ENCODE results near the gene PLXNA4.
"Not testable (repeated sequence)": the region's sequence is repeated elsewhere in the genome, so short reads cannot be mapped to it uniquely, and the experiment has no call there.

The PLXNA4 gene, protein sequence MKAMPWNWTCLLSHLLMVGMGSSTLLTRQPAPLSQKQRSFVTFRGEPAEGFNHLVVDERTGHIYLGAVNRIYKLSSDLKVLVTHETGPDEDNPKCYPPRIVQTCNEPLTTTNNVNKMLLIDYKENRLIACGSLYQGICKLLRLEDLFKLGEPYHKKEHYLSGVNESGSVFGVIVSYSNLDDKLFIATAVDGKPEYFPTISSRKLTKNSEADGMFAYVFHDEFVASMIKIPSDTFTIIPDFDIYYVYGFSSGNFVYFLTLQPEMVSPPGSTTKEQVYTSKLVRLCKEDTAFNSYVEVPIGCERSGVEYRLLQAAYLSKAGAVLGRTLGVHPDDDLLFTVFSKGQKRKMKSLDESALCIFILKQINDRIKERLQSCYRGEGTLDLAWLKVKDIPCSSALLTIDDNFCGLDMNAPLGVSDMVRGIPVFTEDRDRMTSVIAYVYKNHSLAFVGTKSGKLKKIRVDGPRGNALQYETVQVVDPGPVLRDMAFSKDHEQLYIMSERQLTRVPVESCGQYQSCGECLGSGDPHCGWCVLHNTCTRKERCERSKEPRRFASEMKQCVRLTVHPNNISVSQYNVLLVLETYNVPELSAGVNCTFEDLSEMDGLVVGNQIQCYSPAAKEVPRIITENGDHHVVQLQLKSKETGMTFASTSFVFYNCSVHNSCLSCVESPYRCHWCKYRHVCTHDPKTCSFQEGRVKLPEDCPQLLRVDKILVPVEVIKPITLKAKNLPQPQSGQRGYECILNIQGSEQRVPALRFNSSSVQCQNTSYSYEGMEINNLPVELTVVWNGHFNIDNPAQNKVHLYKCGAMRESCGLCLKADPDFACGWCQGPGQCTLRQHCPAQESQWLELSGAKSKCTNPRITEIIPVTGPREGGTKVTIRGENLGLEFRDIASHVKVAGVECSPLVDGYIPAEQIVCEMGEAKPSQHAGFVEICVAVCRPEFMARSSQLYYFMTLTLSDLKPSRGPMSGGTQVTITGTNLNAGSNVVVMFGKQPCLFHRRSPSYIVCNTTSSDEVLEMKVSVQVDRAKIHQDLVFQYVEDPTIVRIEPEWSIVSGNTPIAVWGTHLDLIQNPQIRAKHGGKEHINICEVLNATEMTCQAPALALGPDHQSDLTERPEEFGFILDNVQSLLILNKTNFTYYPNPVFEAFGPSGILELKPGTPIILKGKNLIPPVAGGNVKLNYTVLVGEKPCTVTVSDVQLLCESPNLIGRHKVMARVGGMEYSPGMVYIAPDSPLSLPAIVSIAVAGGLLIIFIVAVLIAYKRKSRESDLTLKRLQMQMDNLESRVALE (N-terminal part only)

GRCh38 chr7:132575982-132576720 is at the start of gene PLXNA4:
Gene PLXNA4 (minus strand): TSS chr7:132576470. CDS start chr7:132508693, 67,777 bp downstream.
- peak; percentile 5 for DNase-seq

DNA sequence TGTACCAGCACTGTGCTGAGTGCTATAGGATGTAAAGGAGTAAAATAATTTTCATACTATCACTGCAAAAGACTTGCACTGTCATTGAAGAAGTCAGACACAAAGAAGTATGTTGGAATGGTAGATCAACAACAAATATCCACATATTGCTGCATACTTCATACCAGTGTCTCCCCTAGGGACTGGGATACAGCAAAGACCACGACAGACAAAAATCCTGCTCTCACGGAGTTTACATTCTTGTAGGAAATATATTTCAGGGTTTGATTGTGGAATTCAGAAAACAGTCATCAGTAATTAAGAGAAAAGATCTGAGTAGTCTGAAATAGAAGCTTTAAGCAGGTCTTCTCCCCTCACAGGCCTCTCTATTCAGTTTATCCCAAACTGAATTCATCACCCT is 49.4 kb upstream of the PLXNA4 start:
- no peak for DNase-seq

DNA sequence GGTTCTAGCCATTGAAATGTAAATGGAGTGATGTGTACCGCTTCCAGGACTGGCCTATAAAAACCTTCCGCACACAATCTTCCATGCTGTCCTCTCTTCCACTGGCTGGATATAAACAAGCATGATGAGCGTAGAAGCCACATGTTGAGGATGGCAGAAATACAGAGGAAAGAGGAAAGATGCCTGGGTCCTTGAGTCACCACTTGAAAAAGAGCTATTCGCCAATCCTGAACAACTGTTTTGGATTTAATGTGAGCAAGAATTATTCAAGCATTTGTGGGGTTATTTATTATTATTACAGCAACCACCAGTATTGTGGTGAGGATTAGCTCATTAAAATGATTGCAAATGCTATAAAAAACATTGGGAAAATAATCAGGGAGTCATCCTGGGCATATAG is 45.8 kb upstream of the PLXNA4 start:
- no peak for DNase-seq

- DNase-seq: no peak
Observed at GRCh38 chr7:132619967-132620366, 43.7 kb upstream of the PLXNA4 start.

DNA sequence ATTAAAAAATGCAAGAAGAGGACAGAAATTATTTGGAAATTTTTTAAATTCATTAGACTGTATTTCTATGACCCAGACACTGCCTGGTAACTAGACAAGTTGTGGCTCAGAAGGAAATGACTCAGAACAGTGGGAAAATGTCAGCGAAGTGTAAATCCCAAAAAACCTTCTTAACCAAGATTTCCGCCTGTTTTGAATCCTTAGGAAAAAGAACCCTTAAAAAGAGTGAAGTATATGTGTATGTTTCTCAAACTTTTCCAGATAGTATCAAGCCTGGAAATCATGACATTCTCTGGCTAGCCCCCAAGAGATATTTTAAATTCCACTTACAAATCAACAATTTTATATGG is 42.7 kb upstream of the PLXNA4 start:
- DNase-seq: no peak

DNA sequence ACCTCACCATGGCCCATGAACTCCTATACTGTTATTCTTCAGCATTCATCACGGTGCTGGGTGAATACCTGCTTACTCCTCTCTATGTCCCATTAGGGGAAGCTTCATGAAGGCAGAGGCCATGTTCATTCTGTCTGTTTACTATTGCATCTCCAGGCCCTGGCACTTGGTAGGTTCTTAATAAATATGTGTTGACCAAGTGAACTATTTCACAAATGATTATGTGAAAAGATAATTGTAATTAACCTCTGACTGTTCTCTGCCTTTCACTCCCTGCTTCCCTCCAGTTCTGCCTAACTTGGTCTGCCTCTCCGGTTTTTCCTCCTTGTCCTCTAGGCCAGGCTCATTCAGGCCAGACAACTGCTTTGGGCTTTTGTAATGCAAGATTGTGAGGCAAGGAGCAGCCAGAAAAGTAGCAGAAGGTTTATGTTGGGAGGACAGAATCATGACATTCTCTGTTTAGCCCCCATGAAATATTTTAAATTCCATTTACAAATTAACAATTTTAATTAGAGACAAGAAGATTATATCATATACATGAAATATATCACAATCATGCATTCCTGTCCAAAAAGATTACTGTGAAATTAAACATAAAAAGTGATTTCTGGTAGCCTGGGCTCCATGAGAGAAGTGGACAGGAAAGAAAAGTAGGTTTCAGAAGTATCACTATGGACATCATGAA is 42.1 kb upstream of the PLXNA4 start:
- DNase-seq: no peak

- no peak for DNase-seq
Observed at GRCh38 chr7:132614428-132615318, 38.4 kb upstream of the PLXNA4 start.

GRCh38 chr7:132613737-132614136 is 37.5 kb upstream of the PLXNA4 start:
- DNase-seq: no peak

DNA sequence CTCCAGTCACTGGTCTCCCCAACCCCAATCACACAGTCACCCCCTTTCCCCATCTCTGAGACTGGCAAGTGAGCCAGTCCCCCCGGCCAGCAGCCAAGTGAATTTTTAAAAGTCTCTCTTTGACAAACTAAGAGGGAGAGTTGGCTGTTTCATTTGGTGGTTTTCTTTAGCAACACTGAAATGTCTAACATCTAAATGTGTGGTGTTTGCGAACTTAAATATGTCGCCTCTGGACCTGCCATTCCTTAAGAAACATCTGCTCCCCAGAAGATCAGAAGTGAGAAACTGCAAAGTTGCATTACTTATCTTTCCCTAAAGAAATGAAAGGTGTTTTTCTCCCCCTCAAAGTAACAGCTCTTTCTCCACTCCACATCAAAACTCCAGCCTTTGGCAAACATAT is 34.7 kb upstream of the PLXNA4 start:
- DNase-seq: no peak

- DNase-seq: no peak
Observed at GRCh38 chr7:132609906-132610520, 33.7 kb upstream of the PLXNA4 start.

DNA sequence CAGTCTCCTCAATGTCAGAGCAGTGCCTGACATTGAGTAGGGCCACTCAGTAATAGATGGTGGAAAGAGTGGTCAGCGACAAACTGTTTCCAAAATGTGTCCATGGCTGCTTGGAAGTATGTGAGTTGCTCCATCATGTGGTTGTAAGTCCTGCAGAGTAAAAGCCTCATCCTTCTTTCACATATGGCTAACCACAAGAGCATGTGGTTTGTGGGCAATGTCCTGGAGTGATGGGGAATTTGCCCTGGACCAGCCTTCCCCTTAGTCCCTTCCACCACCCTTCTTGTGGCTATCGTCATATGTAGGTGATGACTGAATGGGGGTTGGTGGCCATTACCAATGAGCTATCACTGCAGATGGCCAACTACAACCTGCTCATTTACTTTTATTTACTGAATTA is 33.0 kb upstream of the PLXNA4 start:
- no peak for DNase-seq

DNA sequence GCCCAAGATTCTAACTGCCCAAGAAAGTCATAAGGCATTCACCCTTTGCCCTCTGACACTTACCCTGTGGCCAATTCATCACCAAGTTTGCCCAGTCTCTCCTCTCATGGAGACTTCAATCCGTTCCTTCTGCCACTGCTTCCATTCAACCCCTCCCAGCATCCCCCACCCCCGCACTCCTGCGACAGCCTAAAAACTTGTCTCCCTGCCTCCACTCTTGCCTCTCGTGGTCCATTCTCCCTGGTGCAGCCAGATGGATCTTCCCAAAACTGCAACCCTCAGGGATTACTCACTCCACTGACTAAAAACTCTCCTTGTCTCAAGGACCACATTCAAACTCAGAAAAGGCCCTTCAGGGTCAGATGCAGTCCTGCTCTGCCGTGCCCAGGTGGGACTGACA is 32.3 kb upstream of the PLXNA4 start:
- no peak for DNase-seq

- no peak for DNase-seq
Observed at GRCh38 chr7:132607656-132608055, 31.4 kb upstream of the PLXNA4 start.

- DNase-seq: no peak
Observed at GRCh38 chr7:132604121-132604520, 27.9 kb upstream of the PLXNA4 start.

GRCh38 chr7:132603220-132603833 is 27.1 kb upstream of the PLXNA4 start:
- no peak for DNase-seq

GRCh38 chr7:132601783-132602182 is 25.5 kb upstream of the PLXNA4 start:
- no peak for DNase-seq

- DNase-seq: no peak
Observed at GRCh38 chr7:132596588-132596987, 20.3 kb upstream of the PLXNA4 start.

GRCh38 chr7:132594741-132595140 is 18.5 kb upstream of the PLXNA4 start:
- not testable (repeated sequence) for DNase-seq

DNA sequence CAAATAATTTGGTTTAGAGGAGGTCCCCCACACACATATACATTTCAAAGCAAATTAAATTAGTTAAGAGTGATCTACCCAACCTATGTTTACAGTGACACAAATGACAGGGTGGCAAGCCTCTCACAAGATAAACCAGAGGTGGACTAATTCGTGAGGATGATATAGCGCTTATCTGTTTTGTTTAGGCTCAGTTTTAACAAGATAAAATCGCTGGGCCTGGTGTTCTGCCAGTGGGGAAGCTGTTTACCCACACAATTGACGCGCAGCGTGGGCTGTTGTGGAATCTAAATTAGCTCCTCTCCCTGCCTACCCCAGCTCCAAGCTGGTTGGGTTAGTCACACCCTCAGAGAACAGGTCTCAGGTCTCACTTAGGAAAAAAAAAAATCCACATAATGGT is 16.7 kb upstream of the PLXNA4 start:
- no peak for DNase-seq
